Esophagus (tissue), 2 donors: ENCODE results near the gene TAC4. TPM values are rescaled to one million over a fixed set of nuclear protein-coding genes. Genes with fewer than 3 reads are reported as not detected.

Source experiments
- H3K27ac ChIP-seq, 2 donors: one replicate each; pipeline ENCODE4 v1.5.1; 2013; ENCODE audit warnings: low read depth in 2 of 2, mild to moderate bottlenecking in 2 of 2, inconsistent platforms in 1 of 2, low read length in 1 of 2, moderate library complexity in 1 of 2
- H3K27me3 ChIP-seq, 2 donors: one replicate each; pipeline ENCODE4 v1.6.1; 2013; ENCODE audit warnings: low read length in 2 of 2, control low read depth in 1 of 2, mild to moderate bottlenecking in 1 of 2; ENCODE audit not compliant: insufficient read depth in 2 of 2, control insufficient read depth in 1 of 2
- H3K36me3 ChIP-seq, 2 donors: one replicate each; pipeline ENCODE4 v1.6.1; 2013; ENCODE audit warnings: low read length in 1 of 2; ENCODE audit not compliant: control insufficient read depth in 2 of 2, insufficient read depth in 2 of 2
- H3K4me1 ChIP-seq, 2 donors: one replicate each; pipeline ENCODE4 v1.6.1; 2013; ENCODE audit warnings: low read length in 1 of 2; ENCODE audit not compliant: control insufficient read depth in 2 of 2, insufficient read depth in 2 of 2
- H3K4me3 ChIP-seq, 2 donors: one replicate each; pipeline ENCODE4 v1.5.1; 2013; ENCODE audit warnings: low read length in 2 of 2, mild to moderate bottlenecking in 2 of 2, low read depth in 1 of 2, moderate library complexity in 1 of 2
- H3K9me3 ChIP-seq, 2 donors: one replicate each; pipeline ENCODE4 v1.6.1; 2013; ENCODE audit warnings: mild to moderate bottlenecking in 2 of 2, low read depth in 1 of 2, low read length in 1 of 2, moderate library complexity in 1 of 2; ENCODE audit not compliant: control insufficient read depth in 2 of 2, insufficient read depth in 1 of 2
- WGBS, 2 donors: extraction: QIAGEN DNeasy Blood & Tissue Kit; methylation state at CpG; one replicate each; pipeline ENCODE4 v1.1.7; 2013; 5-methylcytosine and 5-hydroxymethylcytosine counted together
- polyA plus RNA-seq, 2 donors: library from polyadenylated mRNA; stranded (reverse); fragments of 200-250 nt; gene quantifications; one replicate each; pipeline ENCODE4 v1.2.3, GENCODE V29; 2013
- donor health status: healthy with polysubstance abuse.
- donor health status: Bipolar disorder and iron deficiency.

TAC4 gene
- polyA plus RNA-seq, 2 donors = not detected

GRCh38 chr17:49889500-49889899, 41.6 kb upstream of the TAC4 start:
- Histone ChIP-seq H3K27ac (peak overlapping the region; percentile 25 to 79), H3K36me3 (no peaks in the 10 kb centered on the region), H3K27me3 (no peaks in the 10 kb centered on the region), H3K4me3 (no peak overlapping the region), H3K4me1 (peaks cover 2 to 35% of the 10 kb centered on the region in 2 donors), H3K9me3 (no peaks in the 10 kb centered on the region)
- WGBS, 2 donors = 62 to 80% methylated on average over 11 to 12 of the region's 12 CpGs

GRCh38 chr17:49887744-49888360, 40.0 kb upstream of the TAC4 start:
- Histone ChIP-seq H3K9me3 (no peaks in the 10 kb centered on the region), H3K4me1 (peaks cover 2 to 32% of the 10 kb centered on the region in 2 donors), H3K27ac (peak overlapping the region; percentile 62 to 79), H3K27me3 (peaks cover 0 to 3% of the 10 kb centered on the region in 2 donors), H3K36me3 (no peaks in the 10 kb centered on the region), H3K4me3 (no peak overlapping the region)
- WGBS, 2 donors = 63 to 72% methylated on average over 9 of the region's 9 CpGs

- H3K27ac ChIP-seq = peak overlapping the region; percentile 62 to 79
- H3K27me3 ChIP-seq = peaks cover 0 to 3% of the 10 kb centered on the region in 2 donors
- no peak overlapping the region for H3K4me3 ChIP-seq
- H3K4me1 ChIP-seq = peaks cover 2 to 32% of the 10 kb centered on the region in 2 donors
- 36 to 40% methylated on average over 7 of the region's 7 CpGs for WGBS, 2 donors
- H3K36me3 ChIP-seq = no peaks in the 10 kb centered on the region
- H3K9me3 ChIP-seq = no peaks in the 10 kb centered on the region
Observed at GRCh38 chr17:49887086-49887743, 39.3 kb upstream of the TAC4 start.

- Histone ChIP-seq H3K27me3 (peaks cover 0 to 3% of the 10 kb centered on the region in 2 donors), H3K4me1 (peaks cover 2 to 29% of the 10 kb centered on the region in 2 donors), H3K9me3 (no peaks in the 10 kb centered on the region), H3K27ac (no peak overlapping the region), H3K4me3 (no peak overlapping the region), H3K36me3 (no peaks in the 10 kb centered on the region)
- 67 to 81% methylated on average over 5 of the region's 5 CpGs for WGBS, 2 donors
Observed at GRCh38 chr17:49886036-49886435, 38.2 kb upstream of the TAC4 start.

- Histone ChIP-seq H3K36me3 (no peaks in the 10 kb centered on the region), H3K27ac (no peak overlapping the region), H3K4me1 (peaks cover 2 to 5% of the 10 kb centered on the region in 2 donors), H3K4me3 (no peak overlapping the region), H3K9me3 (no peaks in the 10 kb centered on the region), H3K27me3 (peaks cover 0 to 3% of the 10 kb centered on the region in 2 donors)
- WGBS, 2 donors = 51 to 66% methylated on average over 7 of the region's 7 CpGs
Observed at GRCh38 chr17:49882434-49882833, 34.6 kb upstream of the TAC4 start.

- peaks cover 0 to 2% of the 10 kb centered on the region in 2 donors for H3K4me1 ChIP-seq
- no peak overlapping the region for H3K4me3 ChIP-seq
- WGBS, 2 donors = 39 to 44% methylated on average over 4 to 5 of the region's 5 CpGs
- peaks cover 0 to 3% of the 10 kb centered on the region in 2 donors for H3K27me3 ChIP-seq
- H3K27ac ChIP-seq = no peak overlapping the region
- no peaks in the 10 kb centered on the region for H3K36me3 ChIP-seq
- H3K9me3 ChIP-seq = no peaks in the 10 kb centered on the region
Observed at GRCh38 chr17:49881054-49881402, 33.2 kb upstream of the TAC4 start.

- no peaks in the 10 kb centered on the region for H3K4me1 ChIP-seq
- WGBS, 2 donors = 5 to 8% methylated on average over 41 of the region's 41 CpGs
- no peaks in the 10 kb centered on the region for H3K36me3 ChIP-seq
- no peak overlapping the region for H3K27ac ChIP-seq
- no peaks in the 10 kb centered on the region for H3K9me3 ChIP-seq
- peaks cover 0 to 3% of the 10 kb centered on the region in 2 donors for H3K27me3 ChIP-seq
- no peak overlapping the region for H3K4me3 ChIP-seq
Observed at GRCh38 chr17:49880291-49881053, 32.6 kb upstream of the TAC4 start.

GRCh38 chr17:49878931-49879904, 31.3 kb upstream of the TAC4 start:
- 67 to 75% methylated on average over 14 of the region's 14 CpGs for WGBS, 2 donors
- Histone ChIP-seq H3K4me3 (no peak overlapping the region), H3K4me1 (no peaks in the 10 kb centered on the region), H3K36me3 (no peaks in the 10 kb centered on the region), H3K27me3 (peaks cover 0 to 3% of the 10 kb centered on the region in 2 donors), H3K9me3 (no peaks in the 10 kb centered on the region), H3K27ac (no peak overlapping the region)

- Histone ChIP-seq H3K27ac (no peak overlapping the region), H3K36me3 (no peaks in the 10 kb centered on the region), H3K9me3 (no peaks in the 10 kb centered on the region), H3K4me3 (no peak overlapping the region), H3K4me1 (peaks cover 0 to 4% of the 10 kb centered on the region in 2 donors), H3K27me3 (no peaks in the 10 kb centered on the region)
- 50 to 56% methylated on average over 9 of the region's 9 CpGs for WGBS, 2 donors
Observed at GRCh38 chr17:49875685-49876084, 27.8 kb upstream of the TAC4 start.
